ENCODE measurements around the gene IL11RA.

IL11RA gene

DNA sequence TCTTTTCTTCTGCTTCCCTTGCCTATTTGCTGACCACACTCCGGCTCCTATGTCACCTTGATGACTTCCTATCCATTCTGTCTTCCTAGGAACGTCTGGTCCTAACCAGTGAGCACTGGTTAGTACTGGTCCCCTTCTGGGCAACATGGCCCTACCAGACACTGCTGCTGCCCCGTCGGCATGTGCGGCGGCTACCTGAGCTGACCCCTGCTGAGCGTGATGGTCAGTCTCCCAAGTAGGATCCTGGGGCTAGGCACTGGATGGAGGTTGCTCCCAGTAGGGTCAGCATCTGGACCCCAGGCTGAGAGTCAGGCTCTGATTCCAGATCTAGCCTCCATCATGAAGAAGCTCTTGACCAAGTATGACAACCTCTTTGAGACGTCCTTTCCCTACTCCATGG lies 3.3 kb upstream of the IL11RA start:
- Histone ChIP-seq H3K9ac (ENCODE audit: low read length) (no peak overlapping the region), H3K36me3 (ENCODE audit: control insufficient read depth, insufficient read depth, low read length) (peaks cover 14% of the 10 kb centered on the region), H3K4me1 (ENCODE audit: control insufficient read depth, insufficient read depth, low read length) (peaks cover 39% of the 10 kb centered on the region), H3K4me3 (ENCODE audit: low read length) (no peak overlapping the region), H3K27ac (ENCODE audit: low read depth, low read length) (no peak overlapping the region), H3K27me3 (ENCODE audit: control insufficient read depth, insufficient read depth, low read length) (no peaks in the 10 kb centered on the region)

GRCh38 chr9:34650816-34651215 lies 1.2 kb upstream of the IL11RA start:
- H3K27ac ChIP-seq (ENCODE audit: low read depth, low read length) = peak overlapping the region; percentile 93
- H3K36me3 ChIP-seq (ENCODE audit: control insufficient read depth, insufficient read depth, low read length) = peaks cover 14% of the 10 kb centered on the region
- H3K9ac ChIP-seq (ENCODE audit: low read length) = no peak overlapping the region
- no peaks in the 10 kb centered on the region for H3K27me3 ChIP-seq (ENCODE audit: control insufficient read depth, insufficient read depth, low read length)
- H3K4me1 ChIP-seq (ENCODE audit: control insufficient read depth, insufficient read depth, low read length) = peaks cover 51% of the 10 kb centered on the region
- H3K4me3 ChIP-seq (ENCODE audit: low read length) = no peak overlapping the region

DNA sequence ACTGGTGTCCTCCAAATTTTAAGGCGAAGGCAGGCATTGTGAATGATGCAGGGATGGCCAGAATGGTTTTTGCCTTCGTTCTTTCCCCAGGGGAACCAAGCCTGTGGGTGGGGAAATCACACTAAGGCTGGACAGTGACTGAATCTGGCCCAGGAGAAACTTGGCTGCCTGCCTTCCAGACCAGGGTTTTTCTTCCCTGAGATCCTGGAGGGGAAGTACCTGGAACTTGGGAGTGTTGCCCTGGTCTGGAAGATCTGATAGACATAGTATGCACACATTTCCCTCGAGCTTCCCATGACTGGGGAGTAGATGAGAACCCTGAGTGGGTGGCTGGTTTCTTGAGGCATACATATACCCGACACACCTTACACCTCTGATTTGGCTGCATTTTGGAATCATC lies 664 bp upstream of the IL11RA start:
- peaks cover 46% of the 10 kb centered on the region for H3K4me1 ChIP-seq (ENCODE audit: control insufficient read depth, insufficient read depth, low read length)
- no peaks in the 10 kb centered on the region for H3K27me3 ChIP-seq (ENCODE audit: control insufficient read depth, insufficient read depth, low read length)
- H3K4me3 ChIP-seq (ENCODE audit: low read length) = peak overlapping the region; percentile 48
- peak overlapping the region; percentile 93 for H3K27ac ChIP-seq (ENCODE audit: low read depth, low read length)
- H3K36me3 ChIP-seq (ENCODE audit: control insufficient read depth, insufficient read depth, low read length) = peaks cover 14% of the 10 kb centered on the region
- peak overlapping the region; percentile 19 for H3K9ac ChIP-seq (ENCODE audit: low read length)

GRCh38 chr9:34652602-34653000 lies 616 bp downstream of the IL11RA start:
- Histone ChIP-seq H3K9ac (ENCODE audit: low read length) (no peak overlapping the region), H3K4me1 (ENCODE audit: control insufficient read depth, insufficient read depth, low read length) (peaks cover 41% of the 10 kb centered on the region), H3K4me3 (ENCODE audit: low read length) (peak overlapping the region; percentile 48), H3K36me3 (ENCODE audit: control insufficient read depth, insufficient read depth, low read length) (peaks cover 17% of the 10 kb centered on the region), H3K27me3 (ENCODE audit: control insufficient read depth, insufficient read depth, low read length) (no peaks in the 10 kb centered on the region), H3K27ac (ENCODE audit: low read depth, low read length) (peak overlapping the region; percentile 93)

- peak overlapping the region; percentile 93 for H3K27ac ChIP-seq (ENCODE audit: low read depth, low read length)
- no peaks in the 10 kb centered on the region for H3K27me3 ChIP-seq (ENCODE audit: control insufficient read depth, insufficient read depth, low read length)
- peak overlapping the region; percentile 48 for H3K4me3 ChIP-seq (ENCODE audit: low read length)
- H3K9ac ChIP-seq (ENCODE audit: low read length) = no peak overlapping the region
- peaks cover 34% of the 10 kb centered on the region for H3K4me1 ChIP-seq (ENCODE audit: control insufficient read depth, insufficient read depth, low read length)
- H3K36me3 ChIP-seq (ENCODE audit: control insufficient read depth, insufficient read depth, low read length) = peaks cover 13% of the 10 kb centered on the region
Measured at GRCh38 chr9:34653151-34654072, 1.4 kb downstream of the IL11RA start.

DNA sequence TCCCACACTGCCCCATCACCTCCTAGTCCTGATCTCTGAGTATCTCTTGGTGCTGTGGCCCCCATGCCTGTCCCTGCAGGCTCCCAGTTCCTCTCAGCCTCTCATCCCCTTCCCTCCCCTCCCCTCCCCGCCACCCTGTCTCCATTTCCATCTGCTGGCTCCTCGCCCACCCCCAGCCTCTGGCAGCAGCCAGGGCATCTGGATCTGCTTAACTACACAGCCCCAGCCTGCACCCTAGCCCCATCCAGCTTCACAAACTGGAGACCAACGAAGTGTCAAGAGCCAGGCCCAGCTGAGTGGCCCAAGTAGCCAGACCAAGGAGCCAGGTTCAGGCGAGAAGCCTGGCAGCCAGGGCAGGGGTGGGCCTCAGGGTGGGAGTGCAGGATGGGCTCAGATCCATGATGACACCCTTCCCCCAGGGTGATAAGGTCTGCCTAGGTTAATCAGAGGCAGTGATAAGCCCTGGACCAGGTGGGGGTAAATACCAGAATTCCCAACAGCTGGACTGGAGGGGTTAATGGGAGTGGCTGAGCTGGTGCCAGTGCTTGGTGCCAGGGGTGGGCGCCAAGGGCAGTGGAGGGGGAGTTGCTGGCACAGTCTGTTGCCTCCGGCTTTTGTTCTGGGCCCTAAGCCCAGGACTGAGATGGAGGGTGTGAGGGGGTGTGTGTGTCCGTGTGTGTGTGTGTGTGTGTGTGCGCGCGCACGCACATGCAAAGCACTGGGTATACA lies 2.5 kb downstream of the IL11RA start:
- Histone ChIP-seq H3K9ac (ENCODE audit: low read length) (no peak overlapping the region), H3K27ac (ENCODE audit: low read depth, low read length) (peak overlapping the region; percentile 93), H3K4me1 (ENCODE audit: control insufficient read depth, insufficient read depth, low read length) (peaks cover 34% of the 10 kb centered on the region), H3K36me3 (ENCODE audit: control insufficient read depth, insufficient read depth, low read length) (peaks cover 8% of the 10 kb centered on the region), H3K4me3 (ENCODE audit: low read length) (no peak overlapping the region), H3K27me3 (ENCODE audit: control insufficient read depth, insufficient read depth, low read length) (no peaks in the 10 kb centered on the region)

DNA sequence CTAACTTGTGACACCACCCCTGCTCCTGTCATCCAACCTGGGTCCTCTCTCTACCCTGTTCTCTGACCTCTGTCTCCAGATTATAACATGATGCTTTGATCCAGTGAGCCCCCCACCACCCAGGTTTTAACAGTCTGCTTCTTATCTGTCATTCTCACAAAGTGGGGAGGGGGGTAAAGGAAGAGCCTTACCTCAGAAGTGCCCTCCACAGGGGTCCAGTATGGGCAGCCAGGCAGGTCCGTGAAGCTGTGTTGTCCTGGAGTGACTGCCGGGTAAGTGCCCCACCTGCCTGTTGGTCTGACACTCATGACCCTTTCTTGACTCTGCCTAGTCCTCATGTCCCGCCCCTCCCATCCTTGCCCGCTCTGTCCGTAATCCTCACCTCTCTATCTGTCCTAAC lies 3.4 kb downstream of the IL11RA start:
- peaks cover 34% of the 10 kb centered on the region for H3K4me1 ChIP-seq (ENCODE audit: control insufficient read depth, insufficient read depth, low read length)

GRCh38 chr9:34656992-34657391 lies 5.0 kb downstream of the IL11RA start:
- H3K27me3 ChIP-seq (ENCODE audit: control insufficient read depth, insufficient read depth, low read length) = no peaks in the 10 kb centered on the region
- H3K36me3 ChIP-seq (ENCODE audit: control insufficient read depth, insufficient read depth, low read length) = peaks cover 3% of the 10 kb centered on the region
- H3K9ac ChIP-seq (ENCODE audit: low read length) = no peak overlapping the region
- H3K4me3 ChIP-seq (ENCODE audit: low read length) = no peak overlapping the region
- H3K27ac ChIP-seq (ENCODE audit: low read depth, low read length) = no peak overlapping the region
- peaks cover 26% of the 10 kb centered on the region for H3K4me1 ChIP-seq (ENCODE audit: control insufficient read depth, insufficient read depth, low read length)

More for the DNA sequence above, 3.4 kb downstream of the IL11RA start:
- no peak overlapping the region for H3K4me3 ChIP-seq (ENCODE audit: low read length)
- H3K27me3 ChIP-seq (ENCODE audit: control insufficient read depth, insufficient read depth, low read length) = no peaks in the 10 kb centered on the region
- peak overlapping the region; percentile 93 for H3K27ac ChIP-seq (ENCODE audit: low read depth, low read length)
- H3K36me3 ChIP-seq (ENCODE audit: control insufficient read depth, insufficient read depth, low read length) = peaks cover 3% of the 10 kb centered on the region
- H3K9ac ChIP-seq (ENCODE audit: low read length) = no peak overlapping the region

GRCh38 chr9:34658461-34658860 lies 6.5 kb downstream of the IL11RA start:
- peaks cover 13% of the 10 kb centered on the region for H3K4me1 ChIP-seq (ENCODE audit: control insufficient read depth, insufficient read depth, low read length)

GRCh38 chr9:34659592-34660253 lies 7.7 kb downstream of the IL11RA start:
- Histone ChIP-seq H3K4me3 (ENCODE audit: low read length) (no peak overlapping the region), H3K4me1 (ENCODE audit: control insufficient read depth, insufficient read depth, low read length) (peaks cover 7% of the 10 kb centered on the region), H3K27ac (ENCODE audit: low read depth, low read length) (no peak overlapping the region), H3K36me3 (ENCODE audit: control insufficient read depth, insufficient read depth, low read length) (peaks cover 3% of the 10 kb centered on the region), H3K9ac (ENCODE audit: low read length) (no peak overlapping the region), H3K27me3 (ENCODE audit: control insufficient read depth, insufficient read depth, low read length) (no peaks in the 10 kb centered on the region)

More at GRCh38 chr9:34658461-34658860, 6.5 kb downstream of the IL11RA start:
- Histone ChIP-seq H3K27ac (ENCODE audit: low read depth, low read length) (no peak overlapping the region), H3K4me3 (ENCODE audit: low read length) (no peak overlapping the region), H3K9ac (ENCODE audit: low read length) (no peak overlapping the region), H3K27me3 (ENCODE audit: control insufficient read depth, insufficient read depth, low read length) (no peaks in the 10 kb centered on the region), H3K36me3 (ENCODE audit: control insufficient read depth, insufficient read depth, low read length) (peaks cover 3% of the 10 kb centered on the region)

DNA sequence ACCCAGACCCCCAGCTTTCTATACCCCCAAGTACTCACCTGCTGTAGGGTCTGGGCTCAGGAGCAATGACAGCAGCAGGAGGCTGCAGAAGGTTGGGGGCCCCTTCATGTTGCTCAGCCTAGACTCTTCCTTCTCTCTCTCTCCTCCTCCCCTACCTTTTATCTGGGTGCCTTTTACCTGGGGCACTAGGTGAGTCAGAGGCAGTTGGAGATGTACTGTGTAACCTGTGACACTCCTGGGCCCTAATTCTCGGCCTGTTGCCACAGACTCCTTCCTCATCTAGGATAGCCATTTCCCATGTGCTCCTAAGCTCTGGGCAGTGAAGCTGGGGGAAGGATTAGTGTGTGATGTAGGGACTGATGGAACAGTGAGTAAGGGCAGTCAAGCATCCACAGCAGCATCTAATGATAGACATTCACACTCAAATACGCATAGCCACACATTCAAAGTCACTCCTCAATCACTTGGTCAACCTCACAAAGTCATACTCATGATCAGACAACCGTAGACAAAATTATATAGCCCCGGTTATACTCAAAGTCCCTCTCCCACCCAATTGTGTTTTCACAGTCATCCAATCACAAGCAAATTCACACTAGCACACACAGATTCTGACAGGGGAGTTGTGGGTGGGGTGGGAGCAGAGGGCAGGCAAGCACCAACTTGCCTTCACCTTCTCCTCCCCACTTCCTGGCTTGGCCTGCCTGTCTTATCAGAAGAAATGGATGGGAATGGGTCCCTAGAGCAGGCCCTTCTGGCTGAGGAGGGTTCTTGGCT lies 10.7 kb downstream of the IL11RA start, which contains the start of gene CCL27:
CCL27 (minus strand) TSS at position 132 of the 777 bp plus-strand sequence; CDS start at position 108, 24 bp downstream.
- H3K9ac ChIP-seq (ENCODE audit: low read length) = no peak within 1 kb of the TSS
- no peak within 1 kb of the TSS for H3K4me3 ChIP-seq (ENCODE audit: low read length)
- no peak within 1 kb of the TSS for H3K27ac ChIP-seq (ENCODE audit: low read depth, low read length)
- H3K4me1 ChIP-seq (ENCODE audit: control insufficient read depth, insufficient read depth, low read length) = peaks cover 3% of the 10 kb centered on the region
- H3K27me3 ChIP-seq (ENCODE audit: control insufficient read depth, insufficient read depth, low read length) = no peaks in the 10 kb centered on the region
- no peaks in the 10 kb centered on the region for H3K36me3 ChIP-seq (ENCODE audit: control insufficient read depth, insufficient read depth, low read length)
